ENCODE results near the gene RPS10.
"Not testable (repeated sequence)": the region's sequence is repeated elsewhere in the genome, so short reads cannot be mapped to it uniquely, and the experiment has no call there.

Gene RPS10

DNA sequence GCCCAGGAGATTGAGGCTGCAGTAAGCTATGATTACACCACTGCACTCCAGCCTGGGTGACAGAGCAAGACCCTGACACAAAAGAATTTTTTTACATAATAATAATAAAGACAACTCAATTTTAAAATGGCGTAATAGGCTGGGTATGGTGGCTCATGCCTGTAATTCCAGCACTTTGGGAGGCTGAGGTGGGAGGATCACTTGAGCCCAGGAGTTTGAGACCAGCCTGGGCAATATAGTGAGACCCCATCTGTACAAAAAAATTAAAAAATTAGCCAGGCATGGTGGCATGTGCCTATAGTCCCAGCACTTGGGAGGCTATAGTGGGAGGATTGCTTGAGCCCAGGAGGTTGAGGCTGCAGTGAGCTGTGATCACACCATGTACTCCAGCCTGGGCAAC is 18.0 kb downstream of the RPS10 start:
- H3K4me3 ChIP-seq (ENCODE audit: low read length); H3K27ac ChIP-seq (ENCODE audit: low read depth, low read length); H2BK15ac ChIP-seq (replicated peaks; ENCODE audit: low read depth); H4K5ac ChIP-seq (ENCODE audit: low read length); H3K18ac ChIP-seq (ENCODE audit: low read length); H3K79me2 ChIP-seq (ENCODE audit: control insufficient read depth, insufficient read depth, low read length); H3K79me1 ChIP-seq (ENCODE audit: low read length); H3K23ac ChIP-seq (ENCODE audit: low read length); DNase-seq; H3K4ac ChIP-seq (ENCODE audit: low read depth, low read length); H3K4me1 ChIP-seq (ENCODE audit: control insufficient read depth, low read depth, low read length); H4K8ac ChIP-seq (ENCODE audit: low read depth, low read length); H2AK5ac ChIP-seq (ENCODE audit: low read length); H3K36me3 ChIP-seq (ENCODE audit: control insufficient read depth, insufficient read depth, low read length); H2BK120ac ChIP-seq (ENCODE audit: low read depth, low read length); H3K4me2 ChIP-seq (ENCODE audit: low read length); H3K9ac ChIP-seq (ENCODE audit: low read length); H3K27me3 ChIP-seq (ENCODE audit: insufficient read depth, low read length, poor library complexity); H2BK5ac ChIP-seq (ENCODE audit: low read length); H3K56ac ChIP-seq (ENCODE audit: low read length): not testable (repeated sequence)
- no CpG with 5 or more reads among the region's 1 CpG for WGBS (ENCODE audit: extremely low coverage, insufficient coverage, low lambda C conversion rate)

- no peaks in the 10 kb centered on the region for H3K27me3 ChIP-seq (ENCODE audit: insufficient read depth, low read length, poor library complexity)
- H3K36me3 ChIP-seq (ENCODE audit: control insufficient read depth, insufficient read depth, low read length): no peaks in the 10 kb centered on the region
- no peak overlapping the region for H4K5ac ChIP-seq (ENCODE audit: low read length)
- no peak overlapping the region for H3K4me3 ChIP-seq (ENCODE audit: low read length)
- no peak overlapping the region for H3K4ac ChIP-seq (ENCODE audit: low read depth, low read length)
- no peak overlapping the region for H4K8ac ChIP-seq (ENCODE audit: low read depth, low read length)
- no peak overlapping the region for H3K9ac ChIP-seq (ENCODE audit: low read length)
- no peak overlapping the region for H3K4me2 ChIP-seq (ENCODE audit: low read length)
- H2BK15ac ChIP-seq (replicated peaks; ENCODE audit: low read depth): no peak overlapping the region
- H3K4me1 ChIP-seq (ENCODE audit: control insufficient read depth, low read depth, low read length): no peaks in the 10 kb centered on the region
- no CpG with 5 or more reads among the region's 6 CpGs for WGBS (ENCODE audit: extremely low coverage, insufficient coverage, low lambda C conversion rate)
- no peak overlapping the region for H2BK120ac ChIP-seq (ENCODE audit: low read depth, low read length)
- H3K79me1 ChIP-seq (ENCODE audit: low read length): no peaks in the 10 kb centered on the region
- H3K18ac ChIP-seq (ENCODE audit: low read length): no peak overlapping the region
- peaks cover 3% of the 10 kb centered on the region for H3K79me2 ChIP-seq (ENCODE audit: control insufficient read depth, insufficient read depth, low read length)
- DNase-seq: no peak
- H3K23ac ChIP-seq (ENCODE audit: low read length): no peak overlapping the region
- no peak overlapping the region for H3K56ac ChIP-seq (ENCODE audit: low read length)
- no peak overlapping the region for H3K27ac ChIP-seq (ENCODE audit: low read depth, low read length)
- H2AK5ac ChIP-seq (ENCODE audit: low read length): no peak overlapping the region
- H2BK5ac ChIP-seq (ENCODE audit: low read length): no peak overlapping the region
These were observed 29.4 kb downstream of the RPS10 start for GRCh38 chr6:34396518-34396917.

DNA sequence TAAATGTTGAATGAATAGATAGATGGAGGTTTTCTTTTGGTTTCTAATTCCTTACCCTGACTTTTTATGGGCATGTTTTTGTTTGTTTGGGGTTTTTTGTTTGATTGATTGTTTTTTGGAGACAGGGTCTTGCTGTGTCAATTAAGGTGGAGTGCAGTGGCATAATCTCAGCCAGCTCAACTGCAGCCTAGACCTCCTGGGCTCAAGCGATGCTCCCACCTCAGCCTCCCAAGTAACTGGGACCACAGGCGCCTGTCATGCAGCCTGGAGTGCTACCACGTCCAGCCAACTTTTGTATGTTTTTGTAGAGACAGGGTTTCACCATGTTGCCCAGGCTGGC is 31.9 kb downstream of the RPS10 start:
- WGBS (ENCODE audit: extremely low coverage, insufficient coverage, low lambda C conversion rate): no CpG with 5 or more reads among the region's 3 CpGs
- Histone ChIP-seq H2BK120ac (ENCODE audit: low read depth, low read length) (no peak overlapping the region), H4K8ac (ENCODE audit: low read depth, low read length) (no peak overlapping the region), H3K9ac (ENCODE audit: low read length) (no peak overlapping the region), H3K18ac (ENCODE audit: low read length) (no peak overlapping the region), H3K56ac (ENCODE audit: low read length) (no peak overlapping the region), H3K4ac (ENCODE audit: low read depth, low read length) (no peak overlapping the region), H3K4me3 (ENCODE audit: low read length) (no peak overlapping the region), H2BK5ac (ENCODE audit: low read length) (no peak overlapping the region), H4K5ac (ENCODE audit: low read length) (no peak overlapping the region), H3K27me3 (ENCODE audit: insufficient read depth, low read length, poor library complexity) (no peaks in the 10 kb centered on the region), H2AK5ac (ENCODE audit: low read length) (no peak overlapping the region), H3K36me3 (ENCODE audit: control insufficient read depth, insufficient read depth, low read length) (no peaks in the 10 kb centered on the region), H3K23ac (ENCODE audit: low read length) (no peak overlapping the region), H3K79me2 (ENCODE audit: control insufficient read depth, insufficient read depth, low read length) (peaks cover 24% of the 10 kb centered on the region), H3K4me1 (ENCODE audit: control insufficient read depth, low read depth, low read length) (no peaks in the 10 kb centered on the region), H2BK15ac (replicated peaks; ENCODE audit: low read depth) (no peak overlapping the region), H3K4me2 (ENCODE audit: low read length) (no peak overlapping the region), H3K79me1 (ENCODE audit: low read length) (peaks cover 5% of the 10 kb centered on the region), H3K27ac (ENCODE audit: low read depth, low read length) (no peak overlapping the region)
- no peak for DNase-seq

- no peaks in the 10 kb centered on the region for H3K36me3 ChIP-seq (ENCODE audit: control insufficient read depth, insufficient read depth, low read length)
- peaks cover 5% of the 10 kb centered on the region for H3K79me1 ChIP-seq (ENCODE audit: low read length)
- no peak overlapping the region for H3K4me3 ChIP-seq (ENCODE audit: low read length)
- no peak overlapping the region for H4K5ac ChIP-seq (ENCODE audit: low read length)
- H4K8ac ChIP-seq (ENCODE audit: low read depth, low read length): no peak overlapping the region
- DNase-seq: no peak
- peaks cover 29% of the 10 kb centered on the region for H3K79me2 ChIP-seq (ENCODE audit: control insufficient read depth, insufficient read depth, low read length)
- H3K4ac ChIP-seq (ENCODE audit: low read depth, low read length): no peak overlapping the region
- no peaks in the 10 kb centered on the region for H3K27me3 ChIP-seq (ENCODE audit: insufficient read depth, low read length, poor library complexity)
- H3K4me2 ChIP-seq (ENCODE audit: low read length): peak overlapping the region; percentile 97
- H3K9ac ChIP-seq (ENCODE audit: low read length): peak overlapping the region; percentile 74
- no peak overlapping the region for H2BK15ac ChIP-seq (replicated peaks; ENCODE audit: low read depth)
- no peak overlapping the region for H2BK5ac ChIP-seq (ENCODE audit: low read length)
- peak overlapping the region; percentile 92 for H3K56ac ChIP-seq (ENCODE audit: low read length)
- H3K4me1 ChIP-seq (ENCODE audit: control insufficient read depth, low read depth, low read length): no peaks in the 10 kb centered on the region
- H2AK5ac ChIP-seq (ENCODE audit: low read length): no peak overlapping the region
- 100% methylated on average over 2 of the region's 16 CpGs for WGBS (ENCODE audit: extremely low coverage, insufficient coverage, low lambda C conversion rate)
- no peak overlapping the region for H2BK120ac ChIP-seq (ENCODE audit: low read depth, low read length)
- no peak overlapping the region for H3K18ac ChIP-seq (ENCODE audit: low read length)
- no peak overlapping the region for H3K27ac ChIP-seq (ENCODE audit: low read depth, low read length)
- H3K23ac ChIP-seq (ENCODE audit: low read length): no peak overlapping the region
These were observed 32.5 kb downstream of the RPS10 start for GRCh38 chr6:34393191-34393965.

DNA sequence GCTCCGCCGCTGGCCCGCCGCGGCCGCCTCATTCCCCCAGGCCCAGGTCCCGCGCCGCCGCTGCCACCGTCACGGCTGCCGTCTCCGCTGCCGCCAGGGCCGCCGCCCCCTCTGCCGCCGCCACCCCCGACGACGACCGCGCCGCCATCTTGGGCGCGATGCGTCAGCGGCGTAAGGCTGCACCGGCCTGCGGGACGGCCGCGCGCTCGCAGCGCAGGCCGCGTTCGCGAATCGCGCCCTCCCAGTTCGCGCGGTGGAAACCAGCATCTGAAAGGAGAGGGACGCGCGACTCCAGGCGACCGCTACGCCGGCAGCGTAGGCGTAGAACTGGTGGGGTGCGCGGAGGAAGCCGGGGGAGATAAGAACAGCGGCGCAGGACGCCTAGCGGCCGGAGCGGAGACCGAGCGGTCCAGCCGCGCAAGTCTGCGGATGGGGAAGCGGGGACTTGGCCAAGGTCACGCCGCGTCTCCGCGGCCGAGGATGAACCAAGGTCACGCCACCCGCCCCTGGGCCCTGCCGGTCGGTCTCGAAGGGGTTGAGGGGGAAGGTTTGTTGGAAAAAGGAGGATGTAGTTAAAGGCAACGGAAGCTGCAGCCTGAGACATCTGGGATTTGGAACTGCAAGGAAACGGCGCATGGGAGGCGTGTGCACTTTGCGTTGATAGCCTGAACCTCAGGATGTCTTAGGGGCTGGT is 33.2 kb downstream of the RPS10 start, which contains the start of gene NUDT3:
TSS of gene NUDT3 (minus strand) at position 173 of the 694 bp plus-strand sequence. CDS start 307 bp downstream, outside the sequence.
- WGBS (ENCODE audit: extremely low coverage, insufficient coverage, low lambda C conversion rate): no CpG with 5 or more reads among the region's 87 CpGs
- Histone ChIP-seq H3K79me1 (ENCODE audit: low read length) (peaks cover 5% of the 10 kb centered on the region), H3K4me2 (ENCODE audit: low read length) (peak within 1 kb of the TSS; percentile 97)

More for the DNA sequence above, 33.2 kb downstream of the RPS10 start, which contains the start of gene NUDT3:
- Histone ChIP-seq H3K27ac (ENCODE audit: low read depth, low read length) (peak within 1 kb of the TSS; percentile 94), H3K4ac (ENCODE audit: low read depth, low read length) (peak within 1 kb of the TSS; percentile 82), H4K8ac (ENCODE audit: low read depth, low read length) (no peak within 1 kb of the TSS), H2AK5ac (ENCODE audit: low read length) (no peak within 1 kb of the TSS), H3K27me3 (ENCODE audit: insufficient read depth, low read length, poor library complexity) (no peaks in the 10 kb centered on the region), H3K36me3 (ENCODE audit: control insufficient read depth, insufficient read depth, low read length) (no peaks in the 10 kb centered on the region), H3K18ac (ENCODE audit: low read length) (peak within 1 kb of the TSS; percentile 65), H2BK15ac (replicated peaks; ENCODE audit: low read depth) (no peak within 1 kb of the TSS), H2BK5ac (ENCODE audit: low read length) (peak within 1 kb of the TSS; percentile 92), H2BK120ac (ENCODE audit: low read depth, low read length) (peak within 1 kb of the TSS; percentile 6), H3K79me2 (ENCODE audit: control insufficient read depth, insufficient read depth, low read length) (peaks cover 35% of the 10 kb centered on the region), H3K4me1 (ENCODE audit: control insufficient read depth, low read depth, low read length) (no peaks in the 10 kb centered on the region), H3K23ac (ENCODE audit: low read length) (no peak within 1 kb of the TSS), H4K5ac (ENCODE audit: low read length) (no peak within 1 kb of the TSS), H3K4me3 (ENCODE audit: low read length) (peak within 1 kb of the TSS; percentile 93), H3K56ac (ENCODE audit: low read length) (peak within 1 kb of the TSS; percentile 99), H3K9ac (ENCODE audit: low read length) (peak within 1 kb of the TSS; percentile 94)
- DNase-seq: peak; percentile 95
